Peyer's patch (tissue), 4 donors: Measurements from ENCODE around the gene MUC21.

Experiments
- CTCF ChIP-seq, 6 experiments: fragments of 450-650 bp in 4 of 6; fragments of 200-600 bp in 2 of 6; sonication (generic) in 1 of 6; IDR thresholded peaks; one replicate each; pipeline ENCODE4 v1.5.1; 2017 to 2019; ENCODE audit warnings: antibody characterized with exemption in 6 of 6, mild to moderate bottlenecking in 3 of 6, moderate library complexity in 1 of 6
- POLR2A ChIP-seq, 2 donors: fragments of 450-650 bp; IDR thresholded peaks; one replicate each; pipeline ENCODE4 v1.5.1; 2017; ENCODE audit warnings: antibody characterized with exemption in 2 of 2, mild to moderate bottlenecking in 2 of 2, moderate library complexity in 2 of 2

DNA sequence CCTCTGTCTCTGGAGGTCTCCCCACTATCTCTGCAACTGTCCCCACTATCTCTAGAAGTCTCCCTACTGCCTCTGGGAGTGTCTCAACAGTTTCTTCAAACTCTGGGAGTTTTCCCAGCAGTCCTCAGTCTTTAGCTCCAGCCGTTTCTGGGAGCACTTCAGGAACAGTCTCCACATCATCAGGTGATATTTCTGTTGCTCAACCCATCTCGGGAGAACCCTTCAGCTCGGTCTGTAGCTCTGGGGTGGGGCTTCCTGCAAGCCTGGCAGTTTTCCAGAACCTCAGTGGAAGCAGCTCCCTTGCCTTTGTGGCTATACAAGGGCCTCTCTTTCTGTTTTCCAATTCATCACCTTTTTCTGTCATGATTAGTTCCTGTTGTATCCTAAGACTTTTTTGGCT, 48.5 kb upstream of the MUC21 start:
- no peak for TF ChIP-seq POLR2A (IDR thresholded peaks at IDR 0.05)
- no peak for TF ChIP-seq CTCF (IDR thresholded peaks at IDR 0.05)
